Kidney (tissue), 14 donors: ENCODE data around the gene ERVK3-1. TPM values are rescaled to one million over a fixed set of nuclear protein-coding genes. Genes with fewer than 3 reads are reported as not detected.
A peak's percentile ranks its signal among the peaks of the same experiment; 100 is the strongest.

Experiments used
- DNase-seq, 5 donors: peaks; one replicate each; pipeline ENCODE4 v3.0.0-alpha.2; 2013 to 2020
- FAIRE-seq: peaks from 2 replicates; lab custom pipeline; 2012; peaks lifted over from hg19 to GRCh38; lab: Jason Lieb, UNC
- H3K27ac ChIP-seq, 2 donors: one replicate each; pipeline ENCODE4 v1.7.0; 2013; ENCODE audit warnings: low read depth in 2 of 2, low read length in 2 of 2, inconsistent platforms in 1 of 2
- H3K27me3 ChIP-seq: one replicate; pipeline ENCODE4 v1.7.1; 2013; ENCODE audit warnings: low read length, inconsistent platforms; ENCODE audit not compliant: control insufficient read depth, insufficient read depth
- H3K36me3 ChIP-seq, 3 donors: one replicate each; pipeline versions ENCODE4 v1.7.0 to v1.7.1; 2013; ENCODE audit warnings: low read length in 3 of 3, control low read depth in 1 of 3, inconsistent platforms in 1 of 3; ENCODE audit not compliant: insufficient read depth in 3 of 3, control insufficient read depth in 2 of 3
- H3K4me1 ChIP-seq, 3 donors: one replicate each; pipeline versions ENCODE4 v1.7.0 to v1.7.1; 2013; ENCODE audit warnings: low read length in 3 of 3, inconsistent platforms in 1 of 3, low read depth in 1 of 3; ENCODE audit not compliant: control insufficient read depth in 2 of 3, insufficient read depth in 2 of 3
- H3K4me3 ChIP-seq, 3 donors: one replicate each; pipeline versions ENCODE4 v1.7.0 to v1.8.1; 2013; ENCODE audit warnings: low read length in 3 of 3, control low read depth in 1 of 3, inconsistent platforms in 1 of 3
- H3K9ac ChIP-seq, 3 donors: one replicate each; pipeline versions ENCODE4 v1.7.0 to v1.7.1; 2013; ENCODE audit warnings: low read length in 3 of 3, control low read depth in 1 of 3, inconsistent platforms in 1 of 3
- H3K9me3 ChIP-seq, 3 donors: one replicate each; pipeline versions ENCODE4 v1.7.0 to v1.7.1; 2013; ENCODE audit warnings: low read length in 3 of 3, control low read depth in 1 of 3, inconsistent platforms in 1 of 3; ENCODE audit not compliant: control insufficient read depth in 2 of 3, insufficient read depth in 1 of 3
- intact Hi-C: fragments of 100-400 bp; cut with DNase I; formaldehyde crosslinking; loops from one replicate; pipeline ENCODE4 v1.11.1; 2022
- polyA plus RNA-seq: library from polyadenylated mRNA; stranded (reverse); fragments of 350-450 nt; fragmentation: Illumina TruSeq; extraction: RNeasy Lipid Tissue Mini Kit (QIAGEN cat#74804); gene quantifications from one replicate; pipeline ENCODE4 v1.2.3, GENCODE V29; 2014; ENCODE audit warnings: low read depth, low replicate concordance; ENCODE audit not compliant: insufficient read depth
- total RNA-seq: library from RNA; stranded (reverse); fragmentation: NEBNext Ultra II Directional; extraction: Animal tissue kit (Norgen Biotek cat#: 25700); gene quantifications from one replicate; pipeline ENCODE4 v1.2.1, GENCODE V29; 2021
- TF ChIP-seq, protein P1 (sequence below): IDR thresholded peaks from 3 replicates; pipeline ENCODE4 v1.5.1; 2012; ENCODE audit warnings: mild to moderate bottlenecking, moderate library complexity, borderline replicate concordance; ENCODE audit not compliant: insufficient read depth; ENCODE audit errors: extremely low read depth
- donor health status: control.
- donor health status: control.
- donor health status: control.
- donor health status: control.
- donor health status: control.
- donor health status: DM: yes; HTN: yes; CAD: no.
- donor health status: Normal renal cell carcinoma (clear cell type).

ERVK3-1 gene
- total and polyA plus RNA-seq, 2 donors from 2014 or later: 35.4 to 41.6 TPM

DNA sequence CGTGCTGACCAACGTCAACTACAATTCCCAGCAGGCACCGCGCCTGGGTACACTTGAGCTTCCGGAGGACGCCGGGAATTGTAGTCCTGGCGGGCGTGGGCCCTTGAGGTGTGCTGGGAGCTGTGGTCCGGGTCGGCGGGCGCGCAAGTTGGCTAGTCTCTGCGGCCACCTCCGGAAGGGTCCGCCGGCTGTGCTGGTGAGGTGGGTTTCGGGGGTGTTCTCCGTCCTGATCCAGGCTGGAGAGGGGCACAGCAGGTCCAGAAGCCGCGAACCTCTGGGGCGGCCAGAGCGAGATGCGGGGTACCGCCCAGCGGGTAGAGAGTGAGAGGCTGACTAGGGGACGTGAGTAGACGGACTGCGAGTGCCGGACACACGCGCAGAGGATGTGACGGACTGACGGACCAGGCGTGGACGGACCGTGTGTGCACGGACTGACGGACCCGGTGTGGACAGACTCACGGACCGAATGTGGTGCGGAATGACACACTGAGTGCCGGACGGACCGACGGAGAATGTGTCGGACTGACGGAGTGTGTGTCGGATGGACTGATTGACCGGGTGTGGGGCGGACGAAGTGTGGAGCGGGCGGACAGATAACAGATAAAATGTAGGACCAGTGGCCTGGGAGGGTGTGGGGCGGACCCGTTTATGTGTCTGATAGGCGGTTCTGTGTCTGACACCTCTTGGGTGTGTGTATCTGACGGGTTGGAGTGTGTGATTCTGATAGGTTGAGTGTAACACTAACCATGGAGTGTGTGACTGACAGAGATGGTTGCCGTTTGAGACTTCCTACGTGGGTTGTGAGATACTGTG, 21.9 kb downstream of the ERVK3-1 start, which contains the start of gene ZSCAN22:
Gene ZSCAN22, plus strand, starts transcription at position 81 of the 813 bp plus-strand sequence. CDS start 7,809 bp downstream, outside the sequence.
- H3K4me1 ChIP-seq: peaks cover 0 to 18% (median 0%) of the 10 kb centered on the region in 3 donors
- H3K9me3 ChIP-seq: no peaks in the 10 kb centered on the region
- FAIRE-seq (no peak), DNase-seq (peak; percentile 96 to 99 (median 98))
- H3K27ac ChIP-seq: peak within 1 kb of the TSS; percentile 88
- H3K36me3 ChIP-seq: no peaks in the 10 kb centered on the region
- TF ChIP-seq, protein P1, sequence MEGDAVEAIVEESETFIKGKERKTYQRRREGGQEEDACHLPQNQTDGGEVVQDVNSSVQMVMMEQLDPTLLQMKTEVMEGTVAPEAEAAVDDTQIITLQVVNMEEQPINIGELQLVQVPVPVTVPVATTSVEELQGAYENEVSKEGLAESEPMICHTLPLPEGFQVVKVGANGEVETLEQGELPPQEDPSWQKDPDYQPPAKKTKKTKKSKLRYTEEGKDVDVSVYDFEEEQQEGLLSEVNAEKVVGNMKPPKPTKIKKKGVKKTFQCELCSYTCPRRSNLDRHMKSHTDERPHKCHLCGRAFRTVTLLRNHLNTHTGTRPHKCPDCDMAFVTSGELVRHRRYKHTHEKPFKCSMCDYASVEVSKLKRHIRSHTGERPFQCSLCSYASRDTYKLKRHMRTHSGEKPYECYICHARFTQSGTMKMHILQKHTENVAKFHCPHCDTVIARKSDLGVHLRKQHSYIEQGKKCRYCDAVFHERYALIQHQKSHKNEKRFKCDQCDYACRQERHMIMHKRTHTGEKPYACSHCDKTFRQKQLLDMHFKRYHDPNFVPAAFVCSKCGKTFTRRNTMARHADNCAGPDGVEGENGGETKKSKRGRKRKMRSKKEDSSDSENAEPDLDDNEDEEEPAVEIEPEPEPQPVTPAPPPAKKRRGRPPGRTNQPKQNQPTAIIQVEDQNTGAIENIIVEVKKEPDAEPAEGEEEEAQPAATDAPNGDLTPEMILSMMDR: no peak
- H3K4me3 ChIP-seq: peak within 1 kb of the TSS; percentile 87 to 100 (median 89)
- H3K27me3 ChIP-seq: no peaks in the 10 kb centered on the region
- intact Hi-C loops: no loop called here
- peak within 1 kb of the TSS; percentile 84 to 100 (median 90) for H3K9ac ChIP-seq

DNA sequence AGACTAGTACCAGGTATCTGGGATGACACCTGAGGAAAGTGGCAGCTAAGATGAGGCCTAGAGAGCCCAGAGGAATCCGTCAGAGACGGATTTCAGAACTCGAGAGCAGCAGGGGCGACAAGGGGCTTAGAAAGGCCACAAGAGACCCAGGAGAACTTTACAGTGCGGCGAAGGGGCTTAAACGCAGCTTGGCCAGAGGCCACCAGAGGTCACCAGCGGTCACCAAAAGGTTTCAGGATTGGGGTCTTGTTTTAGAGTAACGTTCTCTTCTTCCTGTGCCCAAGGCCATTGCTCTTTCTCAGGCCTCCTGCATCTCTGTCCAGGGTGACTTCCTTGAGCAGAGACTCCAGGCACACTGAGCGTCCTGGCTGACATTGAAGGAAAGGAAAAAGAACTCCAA, 23.8 kb downstream of the ERVK3-1 start:
- peaks cover 0 to 18% (median 0%) of the 10 kb centered on the region in 3 donors for H3K4me1 ChIP-seq
- H3K9ac ChIP-seq: no peak overlapping the region
- intact Hi-C loops: no loop called here
- FAIRE-seq (no peak), DNase-seq (no peak)
- no peaks in the 10 kb centered on the region for H3K27me3 ChIP-seq
- H3K36me3 ChIP-seq: no peaks in the 10 kb centered on the region
- no peak overlapping the region for H3K4me3 ChIP-seq
- no peak overlapping the region for H3K27ac ChIP-seq
- H3K9me3 ChIP-seq: no peaks in the 10 kb centered on the region
- TF ChIP-seq, protein P1: no peak

DNA sequence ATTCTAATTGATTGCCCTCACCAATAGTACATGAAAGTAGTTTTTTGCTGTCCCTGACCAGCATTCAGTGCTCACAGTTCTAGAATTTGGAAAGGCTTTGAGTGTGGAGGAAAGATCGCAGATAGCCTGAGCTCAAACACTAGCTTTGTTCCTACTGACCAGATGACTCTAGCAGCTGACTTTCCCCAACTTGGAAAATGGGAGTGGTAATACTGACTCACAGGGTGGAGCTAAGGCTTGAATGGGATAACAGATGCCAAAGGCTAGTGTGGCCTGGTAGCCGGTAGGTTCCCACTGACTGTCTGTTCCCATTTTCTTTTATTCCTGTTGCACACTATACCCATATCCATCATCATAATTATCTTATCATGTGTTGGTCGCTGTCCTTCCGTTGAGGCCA, 25.3 kb downstream of the ERVK3-1 start:
- Histone ChIP-seq H3K4me3 (no peak overlapping the region), H3K36me3 (no peaks in the 10 kb centered on the region), H3K27me3 (no peaks in the 10 kb centered on the region), H3K9me3 (no peaks in the 10 kb centered on the region), H3K9ac (no peak overlapping the region), H3K4me1 (peaks cover 0 to 18% (median 0%) of the 10 kb centered on the region in 3 donors), H3K27ac (no peak overlapping the region)
- intact Hi-C loops: no loop called here
- TF ChIP-seq, protein P1: no peak
- no peak for FAIRE-seq
- no peak for DNase-seq
